ENCODE results near the gene NKX2-3.

The NKX2-3 gene

DNA sequence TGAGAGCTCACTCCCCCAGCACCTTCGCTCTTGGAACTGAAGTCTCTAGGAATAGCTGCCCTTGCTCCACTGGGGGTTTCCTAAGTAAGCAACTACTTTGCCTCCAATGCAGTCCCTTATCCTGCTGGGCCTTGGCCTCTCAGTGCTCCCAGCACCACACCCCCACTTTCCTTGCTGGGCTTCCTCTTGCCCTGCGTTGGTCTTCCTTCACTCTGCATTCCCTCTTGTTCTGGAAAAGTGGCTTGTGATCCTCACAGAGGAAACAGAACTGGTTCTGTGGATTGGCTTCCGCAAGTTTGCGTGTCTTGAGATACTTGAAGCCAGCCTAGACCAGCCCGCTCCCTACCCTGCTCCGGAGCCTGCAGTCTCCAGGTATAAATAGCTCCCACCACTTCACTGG lies 6.4 kb downstream of the NKX2-3 start:
- DNase-seq = no peak

DNA sequence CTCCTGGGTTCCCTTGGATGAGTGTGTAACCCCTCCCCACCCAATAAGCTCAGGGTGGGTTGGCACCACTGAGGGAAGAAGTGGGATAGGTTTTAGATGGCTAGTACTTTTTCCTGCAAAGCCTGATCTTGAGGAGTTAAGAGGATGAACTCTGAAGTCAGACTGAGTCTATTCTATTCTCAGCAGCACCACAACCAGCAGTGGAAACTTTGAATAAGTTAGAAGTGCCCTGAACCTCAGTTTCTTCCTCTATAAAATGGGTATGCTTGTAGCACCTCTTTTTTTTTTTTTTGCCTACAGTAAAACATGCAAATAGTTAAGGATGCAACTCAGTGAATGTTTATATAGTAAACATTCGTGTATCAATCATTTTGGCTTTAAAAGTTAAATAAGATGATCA lies 7.1 kb downstream of the NKX2-3 start:
- DNase-seq = no peak

DNA sequence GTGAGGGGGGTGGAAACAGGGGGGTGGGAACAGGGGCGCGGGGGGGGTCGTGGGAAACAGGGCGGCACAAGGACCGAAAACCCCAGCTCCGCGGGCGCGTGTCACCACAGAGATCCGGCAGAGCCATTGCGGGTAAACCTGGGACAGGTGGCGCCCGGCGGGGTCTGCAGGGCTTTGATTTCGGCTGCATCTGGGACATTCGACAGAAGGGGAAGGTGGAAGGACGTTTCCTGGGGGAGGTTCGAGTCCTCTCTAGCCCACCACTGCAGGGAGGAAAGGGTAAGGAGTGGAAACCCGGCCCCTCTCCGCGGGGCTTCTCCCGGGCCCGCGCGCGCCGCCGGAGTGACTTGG lies 7.5 kb downstream of the NKX2-3 start:
- DNase-seq = no peak

DNA sequence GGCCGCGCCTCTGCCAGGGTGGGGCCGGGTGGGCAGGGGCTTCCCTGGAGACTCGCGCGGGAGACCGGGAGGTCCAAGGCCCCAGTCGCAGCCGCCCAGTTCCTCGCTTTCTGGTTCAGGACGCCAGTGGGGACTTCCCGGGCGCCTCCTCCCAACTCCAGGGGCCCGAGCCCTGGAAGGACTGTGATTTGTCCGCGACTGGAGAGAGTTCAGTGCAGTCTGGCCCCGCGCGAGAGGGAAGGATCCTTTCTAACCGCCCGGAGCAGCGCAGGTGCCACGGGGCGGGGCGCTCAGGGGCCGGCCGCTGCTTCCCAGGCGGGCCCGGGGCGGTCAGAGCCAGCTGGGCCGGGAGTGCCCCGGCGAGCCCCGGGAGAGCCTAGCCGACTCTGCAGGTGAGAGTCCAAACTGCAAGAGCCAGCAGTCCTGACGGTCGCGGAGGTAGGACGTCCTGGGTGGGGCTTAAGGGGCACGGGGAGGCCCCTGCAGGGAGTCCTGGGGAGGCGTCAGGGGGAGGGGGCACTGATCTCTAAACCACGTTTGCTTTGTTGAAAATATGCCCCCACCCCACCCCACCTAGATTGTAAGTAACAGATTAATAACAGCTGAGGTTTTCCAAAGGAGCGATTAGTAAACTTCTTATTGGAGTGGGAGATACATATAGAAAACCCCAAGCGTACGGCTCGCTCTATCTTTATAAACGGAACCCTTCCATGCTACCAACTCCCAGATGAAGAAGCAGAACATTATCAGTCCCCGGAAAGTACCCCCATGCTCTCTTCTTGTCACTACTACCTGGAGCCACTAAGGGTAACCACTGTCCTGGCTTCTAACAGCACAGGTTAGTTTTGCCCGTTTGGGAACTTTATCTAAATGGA lies 8.2 kb downstream of the NKX2-3 start:
- no peak for DNase-seq

DNA sequence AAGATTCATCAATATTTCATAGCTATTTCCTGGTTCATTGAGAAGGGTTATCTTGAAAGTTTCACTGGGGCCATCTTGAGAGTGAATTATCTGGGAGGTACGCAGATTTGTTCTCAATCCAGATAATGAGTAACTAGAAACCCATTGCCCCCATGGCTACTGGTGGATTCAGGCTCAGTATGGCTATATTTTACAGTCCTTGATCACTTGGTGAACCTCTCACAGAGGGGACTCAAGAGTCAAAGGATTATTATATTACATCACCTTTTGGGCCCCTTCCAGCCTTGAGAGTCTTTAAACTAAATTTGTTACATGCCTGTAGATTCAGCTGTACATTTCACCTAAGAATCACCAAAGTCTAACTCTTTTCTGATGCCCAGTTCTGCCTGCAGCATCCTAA lies 11.6 kb downstream of the NKX2-3 start:
- no peak for DNase-seq

DNA sequence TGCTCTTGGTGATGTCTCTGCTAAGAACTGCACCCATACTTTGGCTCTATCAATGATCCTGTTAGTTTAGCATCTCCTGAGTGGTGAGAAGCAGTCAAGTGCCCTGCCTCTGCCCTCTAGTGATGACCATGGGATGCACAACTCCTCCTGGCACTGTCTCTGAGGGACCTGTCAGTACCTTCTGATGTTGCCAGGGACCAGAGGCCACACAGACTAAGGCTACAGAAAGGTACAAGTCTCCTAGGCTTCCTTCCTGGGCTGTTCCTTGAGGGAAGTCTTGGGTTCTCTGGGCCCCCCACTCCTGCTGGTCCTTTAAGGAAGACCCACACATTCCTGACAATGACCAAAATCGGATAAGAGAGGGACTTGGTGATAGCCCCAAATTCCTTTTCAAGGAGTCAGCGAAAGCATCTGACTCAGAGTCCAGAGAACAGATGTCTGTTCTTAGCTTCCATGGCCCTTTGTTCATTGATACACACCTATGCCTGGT lies 15.3 kb downstream of the NKX2-3 start:
- no peak for DNase-seq

DNA sequence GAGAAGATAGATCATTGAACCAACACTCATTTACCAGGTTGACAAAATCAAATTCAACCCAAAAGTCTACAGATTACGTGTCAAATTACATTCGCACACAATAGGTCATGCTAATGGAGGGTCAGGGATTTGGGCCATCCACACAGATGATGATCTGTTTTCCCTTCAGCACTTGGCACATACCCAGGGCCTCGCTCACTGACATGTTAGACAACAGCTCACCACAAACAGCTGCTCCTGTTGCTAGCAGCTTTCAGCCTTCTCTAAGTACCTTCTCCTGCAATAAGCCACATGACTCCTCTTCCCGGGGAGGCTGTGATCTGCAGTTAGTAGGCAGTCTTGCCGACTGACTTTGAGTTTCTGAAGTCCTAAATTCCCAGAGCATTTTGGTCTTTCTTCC lies 18.4 kb downstream of the NKX2-3 start:
- DNase-seq = no peak

DNA sequence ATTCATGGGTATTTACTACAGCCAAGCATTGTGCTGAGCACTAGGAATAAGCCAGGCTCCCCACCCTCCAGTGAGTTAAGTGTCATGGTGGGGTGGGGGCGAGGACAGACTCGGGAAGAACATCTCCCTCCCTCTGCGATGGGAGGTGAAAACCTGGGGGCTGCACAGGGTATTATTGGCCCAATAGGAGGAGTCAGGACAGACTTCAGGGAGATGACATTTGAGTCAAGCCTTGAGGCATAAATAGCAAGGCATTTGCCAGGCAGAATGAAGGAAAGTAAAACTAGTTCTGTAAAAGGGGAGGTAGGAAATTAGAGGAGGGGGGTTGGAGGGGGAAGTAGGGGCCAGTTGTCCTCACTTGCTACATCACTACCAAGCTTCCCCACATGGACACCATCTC lies 18.9 kb downstream of the NKX2-3 start:
- DNase-seq = no peak

DNA sequence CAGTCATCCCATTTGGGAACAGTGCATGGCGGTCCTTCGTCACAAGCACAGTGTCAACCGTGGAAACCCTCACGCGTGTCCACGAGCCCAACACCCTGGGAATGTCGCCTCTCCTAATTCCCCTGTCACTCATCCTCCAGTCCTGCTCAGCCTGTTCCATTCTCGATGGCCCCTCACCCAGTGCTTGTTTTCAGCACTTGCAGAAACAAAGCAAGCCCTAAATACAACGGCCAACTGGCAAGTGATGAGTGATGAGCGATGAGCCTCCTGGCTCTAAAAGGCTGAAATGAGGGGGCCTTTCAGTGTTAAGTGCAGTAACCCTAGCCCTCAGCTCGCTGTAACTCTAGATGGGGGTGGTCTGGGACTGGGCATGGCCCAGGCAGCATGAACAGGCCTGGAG lies 22.6 kb downstream of the NKX2-3 start:
- DNase-seq = no peak

DNA sequence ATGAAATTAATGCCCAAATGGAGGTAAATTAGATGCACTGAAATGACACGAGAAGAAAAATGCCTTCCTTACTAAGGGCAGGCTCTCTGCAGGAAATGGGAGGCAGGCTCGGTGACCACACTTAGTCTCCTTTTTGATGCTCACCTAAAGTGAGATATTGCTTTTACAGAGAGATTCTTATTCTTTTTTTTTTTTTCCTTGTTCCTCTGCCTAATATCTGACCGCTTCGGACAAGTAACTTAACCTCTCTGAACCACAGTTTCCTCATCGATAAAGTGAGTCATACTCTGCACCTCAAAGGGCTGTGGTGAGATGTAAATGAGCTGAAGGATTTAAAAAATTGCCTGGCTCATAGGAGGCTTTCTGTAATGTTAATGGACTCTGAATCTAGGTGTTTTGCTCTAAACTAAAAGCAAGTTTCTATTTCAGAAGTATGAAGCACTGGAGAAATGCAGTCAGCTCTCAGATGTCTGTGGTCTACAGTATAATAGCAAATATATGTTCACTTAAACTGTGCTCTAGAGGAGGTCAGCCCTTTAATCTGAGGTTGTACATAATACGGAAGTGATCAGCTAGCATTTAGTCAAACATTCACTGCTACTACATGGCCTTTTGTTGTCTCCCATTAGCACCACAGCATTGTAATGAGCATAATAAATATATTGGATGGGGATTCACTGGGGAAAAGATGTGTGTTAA lies 23.2 kb downstream of the NKX2-3 start:
- no peak for DNase-seq

DNA sequence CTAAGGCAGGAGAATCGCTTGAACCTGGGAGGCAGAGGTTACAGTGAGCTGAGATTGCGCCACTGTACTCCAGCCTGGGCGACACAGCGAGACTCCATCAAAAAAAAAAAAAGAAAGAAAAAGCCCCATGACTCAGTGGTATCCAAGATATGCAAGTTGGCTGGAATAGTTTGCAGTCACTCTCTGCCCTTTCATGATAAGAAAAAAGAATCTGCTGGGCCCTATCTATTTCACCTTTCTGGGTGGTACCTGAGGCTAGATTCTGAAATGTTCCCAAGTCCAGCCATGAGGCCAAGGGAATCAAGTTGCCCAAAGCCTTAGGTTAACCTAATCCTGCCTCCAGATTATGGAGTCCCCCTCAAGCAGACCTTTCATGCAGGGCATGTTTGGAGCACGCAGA lies 24.3 kb downstream of the NKX2-3 start:
- DNase-seq = no peak

DNA sequence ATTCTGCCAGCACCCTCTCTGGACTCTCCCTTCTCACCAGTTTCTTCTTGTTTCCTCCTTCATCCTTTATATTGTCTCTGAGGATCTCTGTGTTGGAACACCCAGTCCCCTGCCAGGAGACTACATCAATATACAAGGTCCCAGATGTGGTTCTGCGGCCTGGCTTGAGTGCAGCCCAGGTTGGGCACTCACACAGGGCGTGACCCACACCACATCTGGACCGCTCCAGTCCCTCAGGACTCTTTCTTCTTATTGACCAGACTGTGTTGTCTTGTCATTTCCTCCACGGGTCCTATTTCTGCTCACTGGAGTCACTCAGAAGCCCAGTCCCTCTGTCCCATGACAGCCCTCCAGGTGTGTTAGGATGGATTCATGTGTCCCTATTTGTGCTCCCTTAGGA lies 26.0 kb downstream of the NKX2-3 start:
- no peak for DNase-seq

DNA sequence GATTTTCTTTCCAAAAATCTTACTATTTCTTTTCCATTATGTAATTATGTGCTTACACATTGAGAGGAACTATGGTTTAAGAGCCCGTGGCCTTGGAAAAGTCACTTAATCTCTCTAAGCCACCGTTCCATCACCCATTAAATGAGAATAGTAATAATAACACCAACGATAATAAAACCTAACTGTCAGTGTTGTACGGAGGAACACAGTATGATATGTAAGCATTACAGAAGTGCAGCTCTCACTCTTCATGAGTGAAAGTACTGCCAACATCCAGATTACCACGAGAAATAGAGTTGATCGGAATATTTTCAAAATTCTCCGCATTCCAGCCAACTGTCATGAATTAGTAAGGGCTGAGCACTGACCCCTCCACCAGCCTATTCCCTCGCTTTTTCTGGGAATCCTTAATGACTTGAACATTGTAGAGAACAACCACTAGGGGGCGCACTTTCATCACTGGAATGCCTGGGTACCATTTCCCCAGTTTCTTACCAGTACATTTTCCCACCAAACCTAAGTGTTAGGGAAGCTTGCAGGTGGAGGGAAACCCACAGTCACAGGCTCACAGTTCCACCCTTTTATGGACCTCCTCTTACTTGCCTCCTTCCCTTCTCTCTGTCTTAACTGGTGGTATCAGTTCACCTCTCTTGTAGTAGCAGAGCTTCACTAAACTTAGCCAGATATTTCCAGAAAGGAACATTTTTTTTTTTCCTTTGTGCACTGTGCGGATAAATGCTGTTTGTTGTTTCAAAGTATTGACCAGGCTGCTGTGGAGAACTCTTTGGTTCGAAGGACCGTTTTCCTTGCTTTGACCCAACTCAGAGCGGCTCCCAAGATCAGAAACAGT lies 27.8 kb downstream of the NKX2-3 start:
- DNase-seq = no peak

DNA sequence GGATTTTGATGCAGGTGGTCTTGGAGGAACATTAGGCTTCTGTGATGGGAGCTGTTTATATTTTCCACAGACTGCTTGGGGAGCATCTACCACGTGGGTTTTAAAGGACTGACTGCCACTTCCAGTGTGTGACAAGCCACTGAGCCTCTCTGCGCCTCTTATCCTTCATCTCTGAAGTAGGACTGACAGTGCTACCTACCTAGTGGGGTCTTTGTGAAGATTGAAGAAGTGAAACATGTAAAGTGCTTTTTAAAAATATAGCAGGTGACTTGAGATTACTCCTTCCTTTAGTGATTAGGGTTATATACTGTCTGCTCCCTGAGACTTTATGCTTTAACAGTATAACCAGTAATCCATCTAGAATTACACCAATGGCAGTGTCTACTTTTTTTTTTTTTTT lies 29.9 kb downstream of the NKX2-3 start:
- DNase-seq = no peak

DNA sequence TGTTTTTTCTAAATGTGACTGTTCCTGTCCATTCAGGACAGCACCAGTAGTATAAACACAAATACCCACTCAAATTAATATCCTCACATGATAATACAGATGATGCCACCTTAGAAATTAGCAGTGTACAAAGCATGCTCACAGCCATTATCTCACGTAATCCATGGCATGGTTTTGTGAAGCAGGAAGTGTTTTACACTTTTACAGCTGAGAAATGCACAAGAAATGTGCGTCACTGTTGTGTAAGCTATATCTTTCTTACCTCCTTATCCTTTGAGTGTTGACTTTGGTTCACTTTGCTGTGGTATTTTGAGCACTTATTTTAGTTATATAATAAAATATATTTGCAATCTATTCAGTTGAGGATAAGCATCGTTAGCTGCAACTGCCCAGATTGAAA lies 31.6 kb downstream of the NKX2-3 start:
- no peak for DNase-seq

DNA sequence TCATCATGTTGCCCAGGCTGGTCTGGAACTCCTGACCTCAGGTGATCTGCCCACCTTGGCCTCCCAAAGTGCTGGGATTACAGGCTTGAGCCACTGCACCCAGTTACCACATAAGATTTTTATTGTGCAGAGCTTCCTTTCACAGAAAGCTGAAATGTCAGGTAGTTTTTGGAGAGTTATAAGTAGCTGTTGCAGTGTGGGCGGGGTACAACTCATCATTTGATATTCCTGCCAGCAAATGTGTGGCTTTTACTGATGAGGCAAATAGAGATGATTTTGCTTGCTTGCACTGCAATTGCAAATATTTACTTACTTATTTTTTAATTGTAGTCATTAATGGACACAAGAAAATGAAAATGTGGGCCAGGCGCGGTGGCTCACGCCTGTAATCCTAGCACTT lies 32.4 kb downstream of the NKX2-3 start:
- no peak for DNase-seq

DNA sequence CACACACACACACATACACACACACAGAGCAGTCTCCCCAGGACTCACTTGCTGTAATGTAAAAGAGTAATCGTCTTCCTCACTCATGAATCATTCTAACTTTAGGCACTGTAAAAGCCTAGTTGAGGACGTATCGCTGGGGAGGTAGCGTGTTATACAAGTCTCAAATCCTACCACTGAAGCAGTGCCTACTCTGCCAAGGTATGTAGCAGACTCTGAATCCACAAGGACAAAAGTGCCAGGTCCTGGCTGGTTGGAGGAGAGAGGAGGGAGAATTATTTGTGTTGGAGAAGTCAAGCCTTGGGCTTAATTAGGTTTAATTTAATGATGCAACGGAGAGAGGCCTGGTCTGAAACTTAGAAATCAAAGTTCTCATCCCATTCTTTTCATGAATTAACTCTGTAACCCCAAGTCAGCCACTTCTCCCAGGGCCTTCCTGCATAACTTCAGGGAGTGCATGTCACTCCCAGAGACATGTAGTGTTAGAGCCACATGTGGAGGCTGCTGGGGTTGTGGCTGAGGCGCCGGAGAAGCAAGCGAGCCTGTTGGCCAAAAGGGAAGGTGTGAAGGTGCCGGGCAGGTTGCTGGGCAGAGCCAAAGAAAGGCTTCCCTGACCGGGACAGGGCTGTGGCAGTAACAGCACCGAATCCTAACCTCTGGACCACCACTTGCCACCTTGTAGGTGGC lies 36.7 kb downstream of the NKX2-3 start:
- no peak for DNase-seq

DNA sequence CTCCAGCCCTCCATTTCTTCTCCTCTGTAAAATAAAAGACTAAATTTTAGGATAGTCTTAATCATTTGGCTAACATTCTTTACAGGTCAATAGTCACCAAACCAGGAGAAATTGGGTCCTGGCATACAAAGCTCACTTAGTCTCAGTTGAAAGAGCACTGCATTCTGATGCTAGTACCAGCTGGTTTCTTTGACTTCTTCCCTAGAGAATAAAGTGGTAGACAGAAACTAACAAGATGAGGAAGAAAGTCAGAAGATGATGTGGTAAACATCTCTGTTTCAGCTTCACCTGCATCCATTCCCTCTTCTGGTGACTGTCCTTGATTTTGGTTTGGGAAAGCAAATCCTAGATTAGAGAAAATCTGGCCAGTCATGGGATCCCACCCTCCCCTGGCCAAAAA lies 37.2 kb downstream of the NKX2-3 start:
- DNase-seq = no peak

DNA sequence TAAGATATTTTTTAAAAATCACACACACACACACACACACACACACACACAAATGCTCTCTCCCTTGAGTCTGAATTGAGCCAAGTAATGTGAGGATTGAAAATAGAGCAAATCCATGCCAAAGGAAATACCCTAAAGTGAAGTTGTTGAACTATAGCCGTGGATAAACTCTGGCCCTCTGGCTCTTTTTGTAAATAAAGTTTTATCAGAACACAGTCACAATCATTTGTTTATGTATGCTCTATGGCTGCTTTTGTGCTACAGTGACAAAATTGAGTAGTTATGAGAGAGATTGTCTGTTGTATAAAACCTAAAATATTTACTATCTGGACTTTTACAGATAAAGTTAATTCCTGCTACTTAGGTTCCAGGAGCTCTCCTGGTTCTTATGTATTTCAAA lies 39.1 kb downstream of the NKX2-3 start:
- DNase-seq = no peak

DNA sequence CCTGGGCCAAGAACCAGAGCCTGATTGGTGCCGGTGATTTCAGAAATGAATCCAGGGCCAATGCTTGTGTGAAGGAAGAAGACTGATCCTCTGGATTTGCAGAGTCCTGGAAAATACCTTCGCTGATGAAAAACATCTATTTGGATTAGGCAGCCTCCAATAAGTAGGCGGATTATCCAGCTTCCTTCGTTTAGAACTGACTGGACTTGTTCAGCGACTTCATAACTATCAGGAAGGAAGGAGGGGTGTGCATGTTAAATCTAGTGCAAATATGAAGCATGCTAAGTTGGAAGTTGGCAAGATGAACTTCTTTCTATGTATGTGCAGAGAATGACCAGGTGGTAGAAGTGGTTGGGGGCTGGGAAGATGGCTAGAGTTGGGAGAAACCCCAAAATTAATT lies 41.0 kb downstream of the NKX2-3 start:
- DNase-seq = no peak

DNA sequence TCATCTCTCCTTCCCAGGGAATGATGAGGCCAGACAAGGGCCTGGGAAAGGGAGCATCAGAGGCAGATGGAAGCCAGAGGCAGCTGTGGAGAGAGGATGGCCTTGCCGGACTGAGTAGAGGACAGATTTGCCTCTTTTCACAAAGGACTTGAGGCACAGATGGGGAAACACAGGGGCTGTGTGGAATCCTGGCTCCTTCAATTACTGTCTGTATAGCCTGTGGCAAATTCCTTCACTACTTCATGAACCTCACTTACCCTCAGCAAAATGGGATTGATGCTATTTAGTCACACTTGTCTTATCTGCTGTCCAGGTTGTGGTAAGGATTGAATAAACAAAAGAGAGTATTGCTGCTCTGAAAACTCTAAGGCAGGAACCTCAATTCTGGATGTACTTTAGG lies 47.2 kb downstream of the NKX2-3 start:
- DNase-seq = no peak

DNA sequence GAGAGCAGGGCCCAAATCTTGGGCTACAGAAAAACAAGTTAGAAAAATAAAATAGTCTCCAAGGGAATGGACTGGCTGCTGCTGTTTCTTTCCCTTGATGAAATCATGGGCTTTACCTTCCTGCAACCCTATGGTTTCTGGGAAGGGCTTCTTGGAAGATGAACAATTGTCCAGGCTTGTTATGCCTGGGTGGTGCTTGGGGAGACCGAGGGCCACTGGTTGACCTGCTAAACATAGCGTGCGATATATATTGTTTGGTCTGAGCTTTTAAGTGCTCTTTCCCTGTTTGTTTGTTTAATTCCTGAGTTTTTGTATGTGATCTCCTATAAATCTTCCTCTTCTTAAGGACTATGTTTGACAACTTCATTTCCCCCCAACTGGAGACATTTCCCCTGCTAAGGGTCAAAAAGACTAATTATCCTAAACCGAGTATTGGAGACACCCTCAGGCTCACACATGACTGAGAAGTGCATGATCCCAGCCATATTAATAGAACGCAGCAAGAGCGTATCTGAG lies 49.6 kb downstream of the NKX2-3 start:
- no peak for DNase-seq

DNA sequence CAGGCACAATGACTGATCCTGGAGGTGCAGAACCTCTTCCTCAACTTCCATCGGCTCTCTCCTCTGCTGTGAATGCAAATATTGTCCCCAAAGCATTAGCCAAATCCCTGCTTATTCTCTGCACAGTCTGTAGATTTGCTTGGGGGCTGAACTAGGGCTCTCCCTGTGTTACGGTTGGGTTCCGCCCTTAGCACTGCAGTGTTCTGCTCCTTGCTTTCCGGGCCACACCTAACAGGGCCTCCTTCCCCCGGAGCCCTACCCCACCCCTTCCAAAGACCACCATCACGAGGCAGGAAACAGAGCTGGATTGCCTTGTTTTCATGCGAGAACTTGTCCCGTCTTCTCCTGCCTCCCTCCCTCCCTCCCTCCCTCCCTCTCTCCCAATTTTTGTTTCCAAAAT lies 50.9 kb downstream of the NKX2-3 start:
- no peak for DNase-seq
